Left kidney (tissue), 2 donors: ENCODE data around the gene ETV2. TPM values are rescaled to one million over a fixed set of nuclear protein-coding genes. Genes with fewer than 3 reads are reported as not detected.
A peak's percentile ranks its signal among the peaks of the same experiment; 100 is the strongest.
"Not testable (repeated sequence)": the region's sequence is repeated elsewhere in the genome, so short reads cannot be mapped to it uniquely, and the experiment has no call there.

ENCODE experiments used
- DNase-seq: peaks from one replicate; pipeline ENCODE4 v3.0.0-alpha.2; 2013
- polyA plus RNA-seq: library from polyadenylated mRNA; unstranded; fragments of 120-200 nt; gene quantifications from one replicate; pipeline ENCODE4 v1.2.1, GENCODE V29; 2013; ENCODE audit not compliant: insufficient read length

ETV2 gene
- polyA plus RNA-seq, 1 donor: 0.60 TPM

GRCh38 chr19:35657904-35658700 is 16.6 kb downstream of the ETV2 start:
- no peak for DNase-seq

- DNase-seq: no peak
Measured at GRCh38 chr19:35661995-35662340, 20.4 kb downstream of the ETV2 start.

GRCh38 chr19:35663981-35664380 is 22.4 kb downstream of the ETV2 start:
- no peak for DNase-seq

- no peak for DNase-seq
Measured at GRCh38 chr19:35665157-35665556, 23.6 kb downstream of the ETV2 start.

GRCh38 chr19:35665604-35666003 is 24.1 kb downstream of the ETV2 start:
- DNase-seq: no peak

- no peak for DNase-seq
Measured at GRCh38 chr19:35666251-35666913, 24.8 kb downstream of the ETV2 start, which contains the start of gene UPK1A. TSS of gene UPK1A (plus strand) at chr19:35666517. CDS start at chr19:35666813, 296 bp downstream.

GRCh38 chr19:35669566-35669965 is 28.0 kb downstream of the ETV2 start:
- no peak for DNase-seq

GRCh38 chr19:35669974-35670373 is 28.4 kb downstream of the ETV2 start:
- DNase-seq: no peak

GRCh38 chr19:35670686-35671085 is 29.1 kb downstream of the ETV2 start:
- DNase-seq: no peak

GRCh38 chr19:35671818-35672217 is 30.3 kb downstream of the ETV2 start:
- DNase-seq: no peak

- no peak for DNase-seq
Measured at GRCh38 chr19:35673121-35673804, 31.7 kb downstream of the ETV2 start.

- no peak for DNase-seq
Measured at GRCh38 chr19:35675589-35676140, 34.1 kb downstream of the ETV2 start.

- DNase-seq: no peak
Measured at GRCh38 chr19:35689836-35690235, 48.3 kb downstream of the ETV2 start.

GRCh38 chr19:35691106-35691505 is 49.6 kb downstream of the ETV2 start:
- DNase-seq: not testable (repeated sequence)

GRCh38 chr19:35692010-35692409 is 50.5 kb downstream of the ETV2 start:
- no peak for DNase-seq

- no peak for DNase-seq
Measured at GRCh38 chr19:35693422-35693821, 51.9 kb downstream of the ETV2 start.

- peak; percentile 86 for DNase-seq
Measured at GRCh38 chr19:35693835-35694599, 52.5 kb downstream of the ETV2 start.

Other genes with a start within 250 kb of the ETV2 start
- gene FFAR2, start 193.5 kb upstream of the ETV2 start, polyA plus RNA-seq: 0.78 TPM
- 0.52 TPM for gene KRTDAP, start 151.3 kb upstream of the ETV2 start, polyA plus RNA-seq
- 92.0 TPM for gene DMKN, start 128.1 kb upstream of the ETV2 start, polyA plus RNA-seq
- gene SBSN, start 113.4 kb upstream of the ETV2 start, polyA plus RNA-seq: not detected
- gene GAPDHS, start 108.3 kb upstream of the ETV2 start, polyA plus RNA-seq: not detected
- gene TMEM147, start 96.1 kb upstream of the ETV2 start, polyA plus RNA-seq: 81.5 TPM
- not detected for gene ATP4A, start 78.1 kb upstream of the ETV2 start, polyA plus RNA-seq
- not detected for gene PMIS2, start 55.6 kb upstream of the ETV2 start, polyA plus RNA-seq
- gene HAUS5, start 29.0 kb upstream of the ETV2 start, polyA plus RNA-seq: 30.1 TPM
- gene RBM42, start 12.7 kb upstream of the ETV2 start, polyA plus RNA-seq: 50.8 TPM
- gene COX6B1, start 6.6 kb downstream of the ETV2 start, polyA plus RNA-seq: 300 TPM
- 13.1 TPM for gene UPK1A, start 24.8 kb downstream of the ETV2 start, polyA plus RNA-seq
- 0.32 TPM for gene ZBTB32, start 62.8 kb downstream of the ETV2 start, polyA plus RNA-seq
- gene KMT2B, start 76.3 kb downstream of the ETV2 start, polyA plus RNA-seq: 34.5 TPM
- 4.9 TPM for gene IGFLR1, start 100.7 kb downstream of the ETV2 start, polyA plus RNA-seq
- gene U2AF1L4, start 103.7 kb downstream of the ETV2 start, polyA plus RNA-seq: 19.0 TPM
- gene PSENEN, start 103.9 kb downstream of the ETV2 start, polyA plus RNA-seq: 54.4 TPM
- 8.8 TPM for gene LIN37, start 106.8 kb downstream of the ETV2 start, polyA plus RNA-seq
- 19.7 TPM for gene HSPB6, start 115.3 kb downstream of the ETV2 start, polyA plus RNA-seq
- gene PROSER3, start 116.4 kb downstream of the ETV2 start, polyA plus RNA-seq: 26.5 TPM
- 27.3 TPM for gene ARHGAP33, start 133.8 kb downstream of the ETV2 start, polyA plus RNA-seq
- gene PRODH2, start 171.1 kb downstream of the ETV2 start, polyA plus RNA-seq: 39.3 TPM
- 123 TPM for gene NPHS1, start 210.8 kb downstream of the ETV2 start, polyA plus RNA-seq
- 9.0 TPM for gene KIRREL2, start 215.2 kb downstream of the ETV2 start, polyA plus RNA-seq
- 25.0 TPM for gene APLP1, start 226.8 kb downstream of the ETV2 start, polyA plus RNA-seq